ENCODE data around the gene CD320. TPM values are rescaled to one million over a fixed set of nuclear protein-coding genes. Genes with fewer than 3 reads are reported as not detected.
"Not testable (repeated sequence)": the region's sequence is repeated elsewhere in the genome, so short reads cannot be mapped to it uniquely, and the experiment has no call there.

Gene CD320
- total RNA-seq, 1 donor from 2014 or later: 44.5 TPM

DNA sequence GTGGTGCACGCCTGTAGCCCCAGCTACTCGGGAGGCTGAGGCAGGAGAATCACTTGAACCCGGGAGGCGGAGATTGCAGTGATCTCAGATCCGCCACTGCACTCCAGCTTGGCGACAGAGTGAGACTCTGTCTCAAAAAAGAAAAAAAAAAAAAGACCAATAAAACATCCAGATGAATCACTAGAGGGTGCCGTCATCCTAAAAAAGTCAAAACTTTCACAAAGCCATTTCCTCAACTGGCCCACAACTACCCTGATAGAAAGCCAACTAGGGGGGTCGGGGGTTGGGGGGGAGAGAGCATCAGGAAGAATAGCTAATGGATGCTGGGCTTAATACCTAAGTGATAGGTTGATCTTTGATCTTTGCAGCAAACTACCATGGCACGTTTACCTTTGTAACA lies 10.7 kb upstream of the CD320 start:
- not testable (repeated sequence) for DNase-seq (ENCODE audit: extremely low spot score, unreplicated experiment); H3K27me3 Mint-ChIP-seq (ENCODE audit: unreplicated experiment)
- H3K4me1 Mint-ChIP-seq (ENCODE audit: unreplicated experiment): peaks cover 34% of the 10 kb centered on the region

DNA sequence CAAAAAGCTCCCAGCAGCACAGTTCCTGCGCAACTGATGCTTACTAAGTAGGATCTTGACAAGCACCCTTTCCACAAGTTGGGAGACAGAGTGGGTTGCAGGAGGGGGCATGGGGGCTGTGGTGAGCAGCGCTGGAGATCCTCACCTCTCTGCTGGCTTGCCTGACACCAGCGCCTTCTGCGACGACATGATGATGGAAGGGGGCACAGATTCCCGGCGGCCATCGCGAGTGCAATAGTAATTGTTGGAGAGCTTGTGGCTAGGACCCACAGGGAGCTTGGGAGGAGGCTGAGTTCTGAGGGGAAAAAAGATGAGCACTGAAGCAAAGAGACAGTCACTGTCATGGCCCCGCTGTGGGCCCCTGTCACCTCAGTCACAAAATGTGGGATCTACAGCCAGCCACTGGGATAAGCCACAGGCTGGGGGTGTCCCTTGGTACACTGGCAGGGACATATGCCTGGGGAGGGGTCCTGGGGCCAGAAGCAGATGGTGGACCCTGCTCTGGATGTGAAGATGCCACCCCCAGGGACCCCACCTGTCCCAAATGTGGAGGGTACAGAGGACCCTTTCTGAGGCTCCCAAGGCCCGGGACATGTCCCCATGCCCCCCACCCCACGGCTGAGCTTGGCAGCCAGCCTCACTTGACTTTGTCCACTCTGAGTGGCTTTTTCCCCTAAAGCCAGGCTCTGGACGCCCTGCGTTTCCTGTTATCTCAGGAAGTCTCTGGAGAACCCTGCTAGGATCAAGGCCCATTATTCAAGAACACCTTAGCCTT lies 8.4 kb upstream of the CD320 start:
- Mint-ChIP-seq H3K27me3 (ENCODE audit: unreplicated experiment) (no peaks in the 10 kb centered on the region), H3K4me3 (ENCODE audit: unreplicated experiment) (no peak overlapping the region), H3K27ac (ENCODE audit: unreplicated experiment) (no peak overlapping the region), H3K36me3 (ENCODE audit: unreplicated experiment) (peaks cover 10% of the 10 kb centered on the region), H3K4me1 (ENCODE audit: unreplicated experiment) (peaks cover 22% of the 10 kb centered on the region), H3K9me3 (ENCODE audit: unreplicated experiment) (no peaks in the 10 kb centered on the region)
- TF ChIP-seq, protein P1, sequence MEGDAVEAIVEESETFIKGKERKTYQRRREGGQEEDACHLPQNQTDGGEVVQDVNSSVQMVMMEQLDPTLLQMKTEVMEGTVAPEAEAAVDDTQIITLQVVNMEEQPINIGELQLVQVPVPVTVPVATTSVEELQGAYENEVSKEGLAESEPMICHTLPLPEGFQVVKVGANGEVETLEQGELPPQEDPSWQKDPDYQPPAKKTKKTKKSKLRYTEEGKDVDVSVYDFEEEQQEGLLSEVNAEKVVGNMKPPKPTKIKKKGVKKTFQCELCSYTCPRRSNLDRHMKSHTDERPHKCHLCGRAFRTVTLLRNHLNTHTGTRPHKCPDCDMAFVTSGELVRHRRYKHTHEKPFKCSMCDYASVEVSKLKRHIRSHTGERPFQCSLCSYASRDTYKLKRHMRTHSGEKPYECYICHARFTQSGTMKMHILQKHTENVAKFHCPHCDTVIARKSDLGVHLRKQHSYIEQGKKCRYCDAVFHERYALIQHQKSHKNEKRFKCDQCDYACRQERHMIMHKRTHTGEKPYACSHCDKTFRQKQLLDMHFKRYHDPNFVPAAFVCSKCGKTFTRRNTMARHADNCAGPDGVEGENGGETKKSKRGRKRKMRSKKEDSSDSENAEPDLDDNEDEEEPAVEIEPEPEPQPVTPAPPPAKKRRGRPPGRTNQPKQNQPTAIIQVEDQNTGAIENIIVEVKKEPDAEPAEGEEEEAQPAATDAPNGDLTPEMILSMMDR (IDR thresholded peaks at IDR 0.05): no peak
- no peak for DNase-seq (ENCODE audit: extremely low spot score, unreplicated experiment)

More for the DNA sequence above, 10.7 kb upstream of the CD320 start:
- H3K4me3 Mint-ChIP-seq (ENCODE audit: unreplicated experiment); H3K27ac Mint-ChIP-seq (ENCODE audit: unreplicated experiment); H3K9me3 Mint-ChIP-seq (ENCODE audit: unreplicated experiment): not testable (repeated sequence)
- TF ChIP-seq, protein P1 (IDR thresholded peaks at IDR 0.05): peak; percentile 19
- H3K36me3 Mint-ChIP-seq (ENCODE audit: unreplicated experiment): peaks cover 16% of the 10 kb centered on the region

DNA sequence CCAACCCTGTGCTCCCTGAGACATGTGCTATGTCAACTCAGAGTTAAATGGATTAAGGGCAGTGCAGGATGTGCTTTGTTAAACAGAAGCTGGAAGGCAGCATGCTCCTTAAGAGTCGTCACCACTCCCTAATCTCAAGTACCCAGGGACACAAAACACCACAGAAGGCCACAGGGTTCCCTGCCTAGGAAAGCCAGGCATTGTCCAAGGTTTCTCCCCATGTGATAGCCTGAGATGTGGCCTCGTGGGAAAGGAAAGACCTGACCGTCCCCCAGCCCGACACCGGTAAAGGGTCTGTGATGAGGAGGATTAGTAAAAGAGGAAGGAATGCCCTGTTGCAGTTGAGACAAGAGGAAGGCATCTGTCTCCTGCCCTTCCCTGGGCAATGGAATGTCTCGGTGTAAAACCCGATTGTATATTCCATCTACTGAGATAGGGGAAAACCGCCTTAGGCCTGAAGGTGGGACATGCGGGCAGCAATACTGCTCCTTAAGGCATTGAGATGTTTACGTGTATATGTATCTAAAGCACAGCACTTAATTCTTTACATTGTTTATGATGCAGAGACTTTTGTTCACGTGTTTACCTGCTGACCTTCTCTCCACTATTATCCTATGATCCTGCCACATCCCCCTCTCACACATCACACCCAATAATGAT lies 7.0 kb upstream of the CD320 start:
- H3K4me3 Mint-ChIP-seq (ENCODE audit: unreplicated experiment); H3K27ac Mint-ChIP-seq (ENCODE audit: unreplicated experiment); H3K9me3 Mint-ChIP-seq (ENCODE audit: unreplicated experiment); DNase-seq (ENCODE audit: extremely low spot score, unreplicated experiment); H3K27me3 Mint-ChIP-seq (ENCODE audit: unreplicated experiment): not testable (repeated sequence)
- peaks cover 11% of the 10 kb centered on the region for H3K36me3 Mint-ChIP-seq (ENCODE audit: unreplicated experiment)
- H3K4me1 Mint-ChIP-seq (ENCODE audit: unreplicated experiment): peaks cover 15% of the 10 kb centered on the region

DNA sequence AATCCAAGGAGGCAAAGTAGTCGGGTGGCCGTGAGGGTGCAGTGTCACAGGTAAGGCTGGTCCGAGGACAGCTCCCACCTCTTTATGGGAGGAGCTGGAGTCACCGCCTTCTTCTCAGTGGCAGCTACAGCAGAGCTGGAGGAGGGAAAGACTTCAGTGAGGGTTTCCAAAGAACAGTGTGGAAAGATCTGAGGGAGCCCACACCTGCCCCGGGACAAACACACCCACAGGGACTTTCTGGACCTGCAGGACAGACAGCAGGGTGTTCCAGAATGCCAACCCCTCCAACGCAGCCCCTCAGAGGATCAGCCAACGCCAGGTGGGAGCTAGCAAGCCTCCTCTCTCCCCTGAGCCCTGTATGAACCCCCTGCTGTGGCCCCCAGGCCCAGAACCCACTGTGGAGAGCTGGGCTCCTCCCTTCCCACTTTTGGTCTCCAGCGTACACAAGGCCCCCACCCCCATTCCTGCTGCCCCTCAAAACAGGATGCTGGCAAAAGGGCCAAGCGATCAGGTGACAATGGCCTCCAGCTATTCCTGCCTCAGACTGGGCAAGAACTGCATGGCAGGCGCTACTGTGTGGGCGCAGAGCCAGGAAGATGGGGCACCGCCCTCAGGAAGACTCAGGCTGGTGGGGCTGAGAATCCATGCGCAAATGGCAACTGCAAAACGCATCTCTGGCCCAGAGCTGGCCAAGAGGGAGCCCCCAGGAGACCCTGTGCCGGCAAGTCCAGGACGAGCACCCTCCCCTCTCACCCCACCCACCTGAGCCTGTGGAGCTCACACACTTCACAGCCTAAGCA lies 3.5 kb upstream of the CD320 start:
- TF ChIP-seq, protein P1 (IDR thresholded peaks at IDR 0.05): no peak
- Mint-ChIP-seq H3K4me3 (ENCODE audit: unreplicated experiment) (no peak overlapping the region), H3K27ac (ENCODE audit: unreplicated experiment) (no peak overlapping the region), H3K36me3 (ENCODE audit: unreplicated experiment) (peaks cover 13% of the 10 kb centered on the region), H3K4me1 (ENCODE audit: unreplicated experiment) (peaks cover 29% of the 10 kb centered on the region), H3K9me3 (ENCODE audit: unreplicated experiment) (no peaks in the 10 kb centered on the region), H3K27me3 (ENCODE audit: unreplicated experiment) (no peaks in the 10 kb centered on the region)
- peak; percentile 79 for DNase-seq (ENCODE audit: extremely low spot score, unreplicated experiment)

DNA sequence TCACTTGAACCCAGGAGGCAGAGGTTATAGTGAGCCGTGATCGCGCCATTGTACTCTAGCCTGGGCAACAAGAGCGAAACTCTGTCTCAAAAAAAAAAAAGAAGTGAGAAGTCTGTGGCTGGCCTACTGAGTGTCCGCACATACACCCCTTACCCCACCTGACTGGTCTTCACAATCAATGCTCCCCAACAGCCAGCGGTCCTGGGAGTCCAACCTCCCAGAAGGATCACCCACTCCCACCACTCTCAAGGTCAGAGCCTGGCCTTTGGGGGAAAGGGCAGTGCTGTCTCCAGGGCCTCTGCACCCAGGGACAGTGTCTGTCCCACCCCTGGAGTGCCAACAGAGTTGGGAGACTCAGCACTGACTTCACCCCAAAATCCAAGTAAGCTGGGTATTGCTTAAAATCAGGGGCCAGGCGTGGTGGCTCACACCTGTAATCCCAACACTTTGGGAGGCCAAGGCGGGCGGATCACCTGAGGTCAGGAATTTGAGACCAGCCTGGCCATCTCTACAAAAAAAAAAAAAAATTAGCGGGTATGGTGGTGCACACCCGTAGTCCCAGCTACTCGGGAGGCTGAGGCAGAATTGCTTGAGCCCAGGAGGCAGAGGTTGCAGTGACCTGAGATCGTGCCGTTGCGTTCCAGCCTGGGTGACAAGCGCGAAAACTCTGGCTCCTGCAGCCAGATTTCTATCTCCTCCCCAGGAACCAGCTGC lies 2.3 kb upstream of the CD320 start:
- TF ChIP-seq, protein P1 (IDR thresholded peaks at IDR 0.05): no peak
- H3K27me3 Mint-ChIP-seq (ENCODE audit: unreplicated experiment): no peaks in the 10 kb centered on the region
- peak; percentile 59 for DNase-seq (ENCODE audit: extremely low spot score, unreplicated experiment)
- peaks cover 10% of the 10 kb centered on the region for H3K36me3 Mint-ChIP-seq (ENCODE audit: unreplicated experiment)
- H3K9me3 Mint-ChIP-seq (ENCODE audit: unreplicated experiment): no peaks in the 10 kb centered on the region
- H3K4me1 Mint-ChIP-seq (ENCODE audit: unreplicated experiment): peaks cover 31% of the 10 kb centered on the region
- H3K4me3 Mint-ChIP-seq (ENCODE audit: unreplicated experiment): no peak overlapping the region
- no peak overlapping the region for H3K27ac Mint-ChIP-seq (ENCODE audit: unreplicated experiment)

All from osteocyte (in vitro differentiated cells).